GM21367 (cell line): ENCODE results near the gene OR10S1.
"Not testable (repeated sequence)": the region's sequence is repeated elsewhere in the genome, so short reads cannot be mapped to it uniquely, and the experiment has no call there.

Source experiments
- ATAC-seq: cut with Tn5 transposase; IDR thresholded peaks from one replicate; pipeline ENCODE4 v1.9.1; 2021; ENCODE audit not compliant: unreplicated experiment

Gene OR10S1

GRCh38 chr11:123977731-123978347 is at the start of gene OR10S1:
TSS of gene OR10S1 (minus strand) at chr11:123977781. CDS start at chr11:123977664, 117 bp downstream.
- no peak for ATAC-seq

DNA sequence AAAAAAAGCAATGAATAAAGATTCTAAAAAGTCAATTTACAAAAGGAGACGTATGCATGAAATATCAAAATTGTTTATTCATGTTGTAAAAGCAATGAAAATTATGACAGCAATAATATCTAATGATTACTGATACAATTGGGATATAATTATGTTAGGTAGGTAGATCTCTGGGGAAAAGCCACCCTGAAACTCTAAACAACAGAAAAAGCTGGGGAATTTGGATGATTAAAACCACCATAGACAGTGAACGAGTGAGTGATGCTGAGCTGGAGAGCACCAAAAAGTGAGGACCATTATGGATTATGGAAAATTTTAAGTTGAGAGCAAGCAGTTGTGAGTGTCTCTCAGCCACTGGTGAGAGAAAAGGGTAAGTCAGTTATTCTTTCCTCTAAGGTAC is 48.9 kb upstream of the OR10S1 start, which contains the start of gene OR10G8:
OR10G8 (plus strand) TSS at position 301 of the 400 bp plus-strand sequence. CDS start 2,825 bp downstream, outside the sequence.
- no peak for ATAC-seq

- not testable (repeated sequence) for ATAC-seq
Measured at GRCh38 chr11:124015837-124016236, 38.3 kb upstream of the OR10S1 start.

DNA sequence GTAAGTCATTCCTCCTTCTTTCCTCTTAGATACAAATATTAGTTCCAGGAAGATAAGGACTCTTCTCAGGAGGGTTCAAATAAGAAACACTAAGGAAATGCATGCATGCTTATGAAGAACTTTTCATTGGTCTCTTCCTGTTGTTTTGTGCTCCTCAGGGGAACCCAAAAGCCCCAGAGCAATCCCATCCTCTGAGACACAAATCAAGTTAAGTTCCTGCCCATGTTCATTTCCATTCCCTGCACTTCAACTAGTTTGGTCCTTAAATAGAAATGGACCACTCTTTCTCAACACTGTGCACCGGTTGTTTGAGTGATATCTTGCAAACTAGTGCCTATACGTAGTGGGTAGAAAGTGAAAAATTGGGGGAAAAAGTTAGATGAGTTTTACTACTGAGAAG is 35.1 kb upstream of the OR10S1 start, which contains the start of gene OR10G4:
OR10G4 (plus strand) TSS at position 301 of the 400 bp plus-strand sequence. CDS start 2,578 bp downstream, outside the sequence.
- ATAC-seq = no peak

GRCh38 chr11:123995119-123995518 is 17.5 kb upstream of the OR10S1 start, which contains the start of gene OR10G6:
TSS of gene OR10G6 (minus strand) at chr11:123995161. CDS start at chr11:123995161, 0 bp downstream.
- ATAC-seq = no peak

- no peak for ATAC-seq
Measured at GRCh38 chr11:123979311-123979710, 1.7 kb upstream of the OR10S1 start.

- no peak for ATAC-seq
Measured at GRCh38 chr11:123976770-123977560, 616 bp downstream of the OR10S1 start.

GRCh38 chr11:123973816-123974215 is 3.8 kb downstream of the OR10S1 start:
- no peak for ATAC-seq

DNA sequence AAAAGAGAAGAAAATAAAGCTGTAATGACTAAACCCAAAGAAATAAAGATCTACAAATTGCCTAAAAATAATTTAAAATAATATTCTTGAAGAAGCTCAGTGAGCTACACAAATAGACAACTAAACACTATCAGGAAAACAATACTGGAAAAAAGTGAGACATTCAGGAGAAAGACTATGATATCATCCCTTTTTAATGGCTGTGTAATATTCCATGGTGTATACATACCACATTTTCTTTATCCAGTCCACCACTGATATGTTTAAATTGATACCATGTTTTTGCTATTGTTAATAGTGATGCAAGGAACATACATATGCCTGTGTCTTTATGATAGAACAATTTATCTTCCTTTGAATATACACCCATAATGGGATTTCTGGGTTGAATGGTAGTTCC is 20.8 kb downstream of the OR10S1 start:
- no peak for ATAC-seq

- ATAC-seq = no peak
Measured at GRCh38 chr11:123945132-123945531, 32.4 kb downstream of the OR10S1 start.

- no peak for ATAC-seq
Measured at GRCh38 chr11:123943738-123944137, 33.8 kb downstream of the OR10S1 start, which contains the start of gene OR6T1. TSS of gene OR6T1 (minus strand) at chr11:123943838. CDS start at chr11:123943838, 0 bp downstream.

- ATAC-seq = no peak
Measured at GRCh38 chr11:123942413-123942812, 35.2 kb downstream of the OR10S1 start.

DNA sequence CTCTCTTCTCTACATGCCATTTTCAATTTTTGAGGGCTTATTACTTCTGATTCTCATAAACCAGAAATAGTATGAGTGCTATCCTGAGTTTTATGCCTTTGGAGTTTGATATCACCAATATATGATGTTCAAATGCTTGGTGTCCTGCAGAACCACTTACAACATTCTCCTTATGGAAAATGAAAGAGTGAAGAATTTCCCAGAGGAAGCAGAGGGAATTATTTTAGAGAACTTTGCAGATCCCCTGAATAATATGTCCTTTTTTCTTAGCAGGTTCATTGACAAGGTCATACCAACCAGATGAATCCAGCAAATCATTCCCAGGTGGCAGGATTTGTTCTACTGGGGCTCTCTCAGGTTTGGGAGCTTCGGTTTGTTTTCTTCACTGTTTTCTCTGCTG is 38.3 kb downstream of the OR10S1 start, which contains the start of gene OR4D5:
OR4D5 (plus strand) TSS at position 301 of the 400 bp plus-strand sequence; CDS start at position 301, 0 bp downstream.
- no peak for ATAC-seq
